SK-N-SH treated with all-trans-retinoic acid at 6 μM for 48 hours (cell line): ENCODE results near the gene SFXN2.

Experiments
- ATAC-seq: fragments of 200-7000 bp; cut with Tn5 transposase; 3 replicates; pipeline ENCODE4 v1.9.1; 2020; ENCODE audit warnings: mild to moderate bottlenecking, moderate library complexity
- ARNTL ChIP-seq: fragments of 450-650 bp; formaldehyde crosslinking; IDR thresholded peaks from 2 replicates; pipeline ENCODE4 v1.5.0; 2020; ENCODE audit warnings: low read depth, mild to moderate bottlenecking, moderate library complexity, borderline replicate concordance
- BACH2 ChIP-seq: fragments of 250-450 bp; sonication (Bioruptor Pico); IDR thresholded peaks from 2 replicates; pipeline ENCODE4 v1.9.0; 2021; ENCODE audit warnings: mild to moderate bottlenecking, borderline replicate concordance
- CSDC2 ChIP-seq: fragments of 250-450 bp; sonication (Bioruptor Pico); IDR thresholded peaks from 2 replicates; pipeline ENCODE4 v1.5.0; 2020; ENCODE audit warnings: mild to moderate bottlenecking, moderate library complexity
- ISL1 ChIP-seq: fragments of 250-450 bp; sonication (Bioruptor Pico); IDR thresholded peaks from 2 replicates; pipeline ENCODE4 v2.1.2; 2022; ENCODE audit warnings: mild to moderate bottlenecking, moderate library complexity
- OSR1 ChIP-seq: fragments of 250-450 bp; sonication (Bioruptor Pico); IDR thresholded peaks from 2 replicates; pipeline ENCODE4 v1.8.0; 2022; ENCODE audit warnings: moderate library complexity, mild to moderate bottlenecking, inconsistent platforms
- RARB ChIP-seq: fragments of 250-450 bp; sonication (Bioruptor Pico); IDR thresholded peaks from 2 replicates; pipeline ENCODE4 v1.8.0; 2021; ENCODE audit warnings: mild to moderate bottlenecking, moderate library complexity
- TCF4 ChIP-seq: fragments of 250-450 bp; sonication (Bioruptor Pico); IDR thresholded peaks from 2 replicates; pipeline ENCODE4 v1.8.0; 2021; ENCODE audit warnings: mild to moderate bottlenecking, moderate library complexity, borderline replicate concordance
- TOX ChIP-seq: fragments of 250-450 bp; sonication (Bioruptor Pico); IDR thresholded peaks from 2 replicates; pipeline ENCODE4 v1.8.0; 2021; ENCODE audit warnings: mild to moderate bottlenecking, moderate library complexity, borderline replicate concordance
- ZFP30 ChIP-seq: fragments of 450-650 bp; formaldehyde crosslinking; IDR thresholded peaks from 2 replicates; pipeline ENCODE4 v1.5.0; 2022; ENCODE audit warnings: mild to moderate bottlenecking, moderate library complexity
- ZNF565 ChIP-seq: fragments of 450-650 bp; formaldehyde crosslinking; conservative IDR thresholded peaks from 2 replicates; pipeline ENCODE4 v1.5.0; 2020; ENCODE audit warnings: low read depth, mild to moderate bottlenecking, moderate library complexity
- ZNF70 ChIP-seq: fragments of 450-650 bp; formaldehyde crosslinking; IDR thresholded peaks from 2 replicates; pipeline ENCODE4 v1.5.0; 2020; ENCODE audit warnings: mild to moderate bottlenecking, moderate library complexity
- ZNF8 ChIP-seq: fragments of 450-650 bp; formaldehyde crosslinking; IDR thresholded peaks from 2 replicates; pipeline ENCODE4 v1.5.0; 2020; ENCODE audit warnings: mild to moderate bottlenecking, moderate library complexity
- TF ChIP-seq, protein P1 (sequence below): fragments of 250-450 bp; sonication (Bioruptor Pico); IDR thresholded peaks from 2 replicates; pipeline ENCODE4 v1.5.0; 2020; ENCODE audit warnings: mild to moderate bottlenecking, moderate library complexity
- TF ChIP-seq, protein P2 (sequence below): fragments of 250-450 bp; sonication (Bioruptor Pico); IDR thresholded peaks from 2 replicates; pipeline ENCODE4 v1.8.0; 2020; ENCODE audit warnings: mild to moderate bottlenecking, moderate library complexity, borderline replicate concordance
- TF ChIP-seq, protein P3 (sequence below): fragments of 250-450 bp; sonication (Bioruptor Pico); IDR thresholded peaks from 2 replicates; pipeline ENCODE4 v1.8.0; 2021; ENCODE audit warnings: low read depth, mild to moderate bottlenecking, moderate library complexity, borderline replicate concordance
- TF ChIP-seq, protein P4 (sequence below): fragments of 250-450 bp; sonication (Bioruptor Pico); IDR thresholded peaks from 2 replicates; pipeline ENCODE4 v1.5.1; 2021; ENCODE audit warnings: mild to moderate bottlenecking, moderate library complexity

SFXN2 gene

DNA sequence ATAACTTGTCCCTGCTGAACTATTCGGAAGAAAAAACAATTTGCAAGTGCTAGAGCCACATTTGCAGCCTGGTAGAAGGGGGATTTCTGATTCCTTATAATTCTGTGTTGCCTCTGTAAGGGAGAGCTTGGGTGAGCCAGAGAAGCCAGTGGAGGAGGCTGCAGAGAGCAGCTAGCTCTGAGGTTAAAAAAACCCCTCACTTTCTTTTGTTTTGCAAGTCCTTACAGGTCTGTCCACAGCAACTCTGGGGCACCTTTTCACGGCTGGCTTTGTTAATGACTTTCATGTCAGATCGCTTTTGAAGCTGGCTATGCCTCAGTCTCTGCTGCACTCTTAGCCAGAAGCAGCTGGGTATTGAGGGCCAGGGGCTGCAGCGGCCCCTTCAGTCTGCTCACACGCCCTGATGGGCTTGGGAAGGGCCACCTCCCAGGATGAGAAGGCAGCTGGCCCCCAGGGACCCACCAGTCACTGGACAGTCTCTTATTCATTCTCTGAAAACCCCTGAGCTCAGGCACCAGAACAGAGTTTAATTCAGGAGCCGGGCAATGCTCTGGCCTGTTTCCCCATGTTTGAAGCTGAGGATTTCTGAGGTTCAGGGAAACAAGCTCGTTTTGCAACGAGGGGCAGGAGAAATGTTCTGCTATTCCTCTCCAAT is 39.3 kb upstream of the SFXN2 start (continued):
- TF ChIP-seq CSDC2 (CRISPR knock-in tag): no peak

DNA sequence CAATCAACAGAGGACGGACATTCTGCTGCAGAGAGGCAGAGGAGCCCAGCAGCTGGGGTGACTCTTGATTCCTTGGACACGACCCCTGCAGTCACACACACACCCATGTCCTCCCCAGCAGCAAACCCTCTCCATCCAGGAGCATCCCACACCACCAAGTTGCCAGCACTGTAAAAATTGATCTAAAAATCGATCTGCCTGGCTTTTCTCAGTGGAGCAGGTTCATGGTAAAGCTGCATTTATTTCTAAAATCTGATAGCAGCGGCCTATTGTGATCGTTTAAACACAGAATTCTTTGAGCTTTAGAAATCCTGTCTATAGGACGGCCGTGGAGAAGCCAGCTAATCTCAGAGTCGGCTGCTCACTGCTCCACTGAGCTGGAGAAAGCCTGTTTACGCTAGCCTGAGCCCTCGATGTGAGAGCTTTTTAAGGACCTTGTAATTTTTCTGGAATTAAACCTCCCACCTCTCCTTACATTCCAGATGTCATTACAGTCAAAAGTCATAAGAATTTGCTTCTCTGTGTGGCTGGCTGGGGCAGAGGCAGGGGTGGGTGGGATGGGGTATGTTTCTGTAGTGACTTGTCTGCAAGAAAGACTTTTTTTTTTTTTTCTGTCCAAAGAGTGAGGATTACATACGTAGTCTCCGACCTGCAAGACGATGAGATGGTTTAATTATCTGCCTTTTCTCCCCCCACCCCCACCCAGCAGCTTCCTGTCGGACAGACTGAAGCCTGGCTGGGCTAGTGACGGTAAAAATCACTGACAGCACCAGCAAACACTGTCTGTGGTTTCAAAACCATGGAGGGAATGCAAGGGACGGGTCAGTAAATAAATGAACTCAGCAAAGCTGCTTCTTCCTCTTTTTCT is 38.5 kb upstream of the SFXN2 start:
- peak; percentile 84 for ATAC-seq
- TF ChIP-seq BACH2 (CRISPR knock-in tag) (no peak), ZNF8 (CRISPR knock-in tag) (no peak), TOX (CRISPR knock-in tag) (no peak), ISL1 (no peak), ZNF70 (CRISPR knock-in tag) (no peak), ZFP30 (CRISPR knock-in tag) (no peak), TCF4 (CRISPR knock-in tag) (no peak), OSR1 (CRISPR knock-in tag) (no peak), ARNTL (CRISPR knock-in tag) (no peak)
- TF ChIP-seq, protein P1, sequence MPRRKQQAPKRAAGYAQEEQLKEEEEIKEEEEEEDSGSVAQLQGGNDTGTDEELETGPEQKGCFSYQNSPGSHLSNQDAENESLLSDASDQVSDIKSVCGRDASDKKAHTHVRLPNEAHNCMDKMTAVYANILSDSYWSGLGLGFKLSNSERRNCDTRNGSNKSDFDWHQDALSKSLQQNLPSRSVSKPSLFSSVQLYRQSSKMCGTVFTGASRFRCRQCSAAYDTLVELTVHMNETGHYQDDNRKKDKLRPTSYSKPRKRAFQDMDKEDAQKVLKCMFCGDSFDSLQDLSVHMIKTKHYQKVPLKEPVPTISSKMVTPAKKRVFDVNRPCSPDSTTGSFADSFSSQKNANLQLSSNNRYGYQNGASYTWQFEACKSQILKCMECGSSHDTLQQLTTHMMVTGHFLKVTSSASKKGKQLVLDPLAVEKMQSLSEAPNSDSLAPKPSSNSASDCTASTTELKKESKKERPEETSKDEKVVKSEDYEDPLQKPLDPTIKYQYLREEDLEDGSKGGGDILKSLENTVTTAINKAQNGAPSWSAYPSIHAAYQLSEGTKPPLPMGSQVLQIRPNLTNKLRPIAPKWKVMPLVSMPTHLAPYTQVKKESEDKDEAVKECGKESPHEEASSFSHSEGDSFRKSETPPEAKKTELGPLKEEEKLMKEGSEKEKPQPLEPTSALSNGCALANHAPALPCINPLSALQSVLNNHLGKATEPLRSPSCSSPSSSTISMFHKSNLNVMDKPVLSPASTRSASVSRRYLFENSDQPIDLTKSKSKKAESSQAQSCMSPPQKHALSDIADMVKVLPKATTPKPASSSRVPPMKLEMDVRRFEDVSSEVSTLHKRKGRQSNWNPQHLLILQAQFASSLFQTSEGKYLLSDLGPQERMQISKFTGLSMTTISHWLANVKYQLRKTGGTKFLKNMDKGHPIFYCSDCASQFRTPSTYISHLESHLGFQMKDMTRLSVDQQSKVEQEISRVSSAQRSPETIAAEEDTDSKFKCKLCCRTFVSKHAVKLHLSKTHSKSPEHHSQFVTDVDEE (CRISPR knock-in tag): no peak
- TF ChIP-seq, protein P2, sequence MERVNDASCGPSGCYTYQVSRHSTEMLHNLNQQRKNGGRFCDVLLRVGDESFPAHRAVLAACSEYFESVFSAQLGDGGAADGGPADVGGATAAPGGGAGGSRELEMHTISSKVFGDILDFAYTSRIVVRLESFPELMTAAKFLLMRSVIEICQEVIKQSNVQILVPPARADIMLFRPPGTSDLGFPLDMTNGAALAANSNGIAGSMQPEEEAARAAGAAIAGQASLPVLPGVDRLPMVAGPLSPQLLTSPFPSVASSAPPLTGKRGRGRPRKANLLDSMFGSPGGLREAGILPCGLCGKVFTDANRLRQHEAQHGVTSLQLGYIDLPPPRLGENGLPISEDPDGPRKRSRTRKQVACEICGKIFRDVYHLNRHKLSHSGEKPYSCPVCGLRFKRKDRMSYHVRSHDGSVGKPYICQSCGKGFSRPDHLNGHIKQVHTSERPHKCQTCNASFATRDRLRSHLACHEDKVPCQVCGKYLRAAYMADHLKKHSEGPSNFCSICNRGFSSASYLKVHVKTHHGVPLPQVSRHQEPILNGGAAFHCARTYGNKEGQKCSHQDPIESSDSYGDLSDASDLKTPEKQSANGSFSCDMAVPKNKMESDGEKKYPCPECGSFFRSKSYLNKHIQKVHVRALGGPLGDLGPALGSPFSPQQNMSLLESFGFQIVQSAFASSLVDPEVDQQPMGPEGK (CRISPR knock-in tag): no peak
- TF ChIP-seq, all 23 proteins: peak for 0

DNA sequence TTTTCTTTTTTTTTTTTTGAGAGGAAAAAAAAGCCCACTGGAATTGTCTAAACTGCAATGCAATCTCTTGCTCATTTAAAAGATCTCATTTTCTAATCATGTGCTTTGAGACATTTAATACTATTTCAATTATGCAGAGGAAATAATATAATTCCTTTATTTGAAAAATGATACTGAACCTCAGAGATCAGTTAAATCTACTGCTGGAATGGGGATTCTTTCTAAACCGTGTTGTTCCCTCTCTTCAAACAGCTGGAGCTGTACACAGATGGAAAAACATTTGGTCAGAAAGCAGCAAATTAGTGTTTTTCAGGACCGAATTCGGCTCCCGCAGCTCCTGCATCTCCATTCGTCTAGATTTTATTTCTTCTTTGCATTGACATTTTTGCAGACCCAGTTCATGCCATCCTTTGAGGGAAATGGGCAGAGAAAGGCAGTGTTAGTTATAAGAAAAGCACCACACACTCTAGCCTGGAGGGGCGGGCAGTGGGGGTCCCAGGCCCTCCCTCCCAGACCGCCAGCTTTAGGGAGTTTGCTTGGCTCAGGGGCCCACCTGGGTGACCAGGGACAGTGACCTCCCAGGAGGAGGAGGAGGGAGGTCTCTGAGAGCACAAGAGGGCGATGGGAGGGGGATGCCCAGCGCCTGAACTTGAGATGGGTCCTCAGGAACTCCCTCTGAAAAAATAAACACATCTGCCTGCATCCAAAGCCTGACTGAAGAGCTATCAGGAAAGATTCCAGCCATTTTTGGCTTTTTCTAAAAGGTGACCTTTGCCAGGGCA is 37.7 kb upstream of the SFXN2 start:
- TF ChIP-seq RARB (CRISPR knock-in tag) (no peak), ZNF565 (CRISPR knock-in tag) (no peak), TCF4 (CRISPR knock-in tag) (no peak), ZNF70 (CRISPR knock-in tag) (no peak), OSR1 (CRISPR knock-in tag) (no peak)
- TF ChIP-seq, protein P3, sequence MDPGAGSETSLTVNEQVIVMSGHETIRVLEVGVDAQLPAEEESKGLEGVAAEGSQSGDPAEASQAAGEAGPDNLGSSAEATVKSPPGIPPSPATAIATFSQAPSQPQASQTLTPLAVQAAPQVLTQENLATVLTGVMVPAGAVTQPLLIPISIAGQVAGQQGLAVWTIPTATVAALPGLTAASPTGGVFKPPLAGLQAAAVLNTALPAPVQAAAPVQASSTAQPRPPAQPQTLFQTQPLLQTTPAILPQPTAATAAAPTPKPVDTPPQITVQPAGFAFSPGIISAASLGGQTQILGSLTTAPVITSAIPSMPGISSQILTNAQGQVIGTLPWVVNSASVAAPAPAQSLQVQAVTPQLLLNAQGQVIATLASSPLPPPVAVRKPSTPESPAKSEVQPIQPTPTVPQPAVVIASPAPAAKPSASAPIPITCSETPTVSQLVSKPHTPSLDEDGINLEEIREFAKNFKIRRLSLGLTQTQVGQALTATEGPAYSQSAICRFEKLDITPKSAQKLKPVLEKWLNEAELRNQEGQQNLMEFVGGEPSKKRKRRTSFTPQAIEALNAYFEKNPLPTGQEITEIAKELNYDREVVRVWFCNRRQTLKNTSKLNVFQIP (CRISPR knock-in tag): no peak
- TF ChIP-seq, protein P4, sequence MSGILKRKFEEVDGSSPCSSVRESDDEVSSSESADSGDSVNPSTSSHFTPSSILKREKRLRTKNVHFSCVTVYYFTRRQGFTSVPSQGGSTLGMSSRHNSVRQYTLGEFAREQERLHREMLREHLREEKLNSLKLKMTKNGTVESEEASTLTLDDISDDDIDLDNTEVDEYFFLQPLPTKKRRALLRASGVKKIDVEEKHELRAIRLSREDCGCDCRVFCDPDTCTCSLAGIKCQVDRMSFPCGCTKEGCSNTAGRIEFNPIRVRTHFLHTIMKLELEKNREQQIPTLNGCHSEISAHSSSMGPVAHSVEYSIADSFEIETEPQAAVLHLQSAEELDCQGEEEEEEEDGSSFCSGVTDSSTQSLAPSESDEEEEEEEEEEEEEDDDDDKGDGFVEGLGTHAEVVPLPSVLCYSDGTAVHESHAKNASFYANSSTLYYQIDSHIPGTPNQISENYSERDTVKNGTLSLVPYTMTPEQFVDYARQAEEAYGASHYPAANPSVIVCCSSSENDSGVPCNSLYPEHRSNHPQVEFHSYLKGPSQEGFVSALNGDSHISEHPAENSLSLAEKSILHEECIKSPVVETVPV (CRISPR knock-in tag): no peak
- ATAC-seq: no peak
